Esophagus muscularis mucosa (tissue), 4 donors: ENCODE results near the gene ASAP2. TPM values are rescaled to one million over a fixed set of nuclear protein-coding genes. Genes with fewer than 3 reads are reported as not detected.

Experiments
- DNase-seq: peaks from one replicate; pipeline ENCODE4 v3.0.0-alpha.2; 2017; ENCODE audit errors: extremely low spot score
- H3K27ac ChIP-seq, 4 donors: fragments of 200-600 bp; sonication (generic); replicated peaks in 1 of 4; 1 replicate in 3 of 4; 2 replicates in 1 of 4; pipeline ENCODE4 v1.5.1; 2016 to 2019; ENCODE audit warnings: mild to moderate bottlenecking in 1 of 4
- H3K27me3 ChIP-seq, 4 donors: fragments of 200-600 bp; sonication (generic); one replicate each; pipeline versions ENCODE4 v1.5.1 to v1.6.0; 2016 to 2019
- H3K36me3 ChIP-seq, 4 donors: fragments of 200-600 bp; sonication (generic); one replicate each; pipeline ENCODE4 v1.5.1; 2016 to 2019
- H3K4me1 ChIP-seq, 4 donors: fragments of 200-600 bp; sonication (generic); one replicate each; pipeline ENCODE4 v1.5.1; 2016 to 2019
- H3K4me3 ChIP-seq, 4 donors: fragments of 200-600 bp; sonication (generic); 1 replicate in 2 of 4; 2 replicates in 2 of 4; pipeline ENCODE4 v1.5.1; 2016 to 2019; ENCODE audit warnings: mild to moderate bottlenecking in 4 of 4, moderate library complexity in 1 of 4
- H3K9me3 ChIP-seq, 4 donors: fragments of 200-600 bp; sonication (generic); 1 replicate in 3 of 4; 2 replicates in 1 of 4; pipeline ENCODE4 v1.5.1; 2016 to 2019
- CTCF ChIP-seq, 3 experiments: fragments of 200-600 bp in 2 of 3; fragments of 450-650 bp in 1 of 3; sonication (generic) in 2 of 3; IDR thresholded peaks; one replicate each; pipeline ENCODE4 v1.5.1; 2017 to 2019; ENCODE audit warnings: antibody characterized with exemption in 3 of 3, mild to moderate bottlenecking in 2 of 3, moderate library complexity in 1 of 3
- EP300 ChIP-seq: sonication (generic); formaldehyde crosslinking; IDR thresholded peaks from one replicate; pipeline ENCODE4 v1.6.1; 2017; ENCODE audit warnings: antibody characterized with exemption
- POLR2A ChIP-seq: fragments of 450-650 bp; IDR thresholded peaks from one replicate; pipeline ENCODE4 v1.6.1; 2017; ENCODE audit warnings: antibody characterized with exemption, moderate library complexity, mild to moderate bottlenecking, low read depth
- POLR2AphosphoS5 ChIP-seq, 2 donors: sonication (generic); formaldehyde crosslinking; IDR thresholded peaks; one replicate each; pipeline ENCODE4 v1.6.1; 2017; ENCODE audit warnings: antibody characterized with exemption in 2 of 2
- WGBS: methylation state at CpG from one replicate; pipeline ENCODE4 v1.1.5; 2018; 5-methylcytosine and 5-hydroxymethylcytosine counted together
- intact Hi-C: fragments of 100-400 bp; cut with DNase I; formaldehyde crosslinking; loops from one replicate; pipeline ENCODE4 v1.15.1; 2023
- total RNA-seq, 4 donors: library from RNA; depleted of rRNA; stranded (reverse); fragments of >200 nt; gene quantifications; one replicate each; pipeline versions ENCODE4 v1.1.0 to v1.2.1, GENCODE V29; 2016

ASAP2 gene
- total RNA-seq, 4 donors from 2014 or later: 18.7 to 24.0 (median 21.3) TPM

GRCh38 chr2:9297807-9298206, 91.2 kb downstream of the ASAP2 start:
- no peak for DNase-seq
- Histone ChIP-seq H3K27ac (peak overlapping the region; percentile 39 to 69 (median 52)), H3K9me3 (no peaks in the 10 kb centered on the region), H3K4me3 (no peak overlapping the region), H3K27me3 (no peaks in the 10 kb centered on the region), H3K36me3 (no peaks in the 10 kb centered on the region), H3K4me1 (peaks cover 31 to 65% (median 51%) of the 10 kb centered on the region in 4 donors)
- intact Hi-C loops: no loop called here
- 73% methylated on average over 7 of the region's 7 CpGs for WGBS
- TF ChIP-seq POLR2A (no peak), POLR2AphosphoS5 (IDR thresholded peaks at IDR 0.05) (no peak), EP300 (no peak), CTCF (IDR thresholded peaks at IDR 0.05) (no peak)

- Histone ChIP-seq H3K4me3 (no peak overlapping the region), H3K9me3 (no peaks in the 10 kb centered on the region), H3K36me3 (no peaks in the 10 kb centered on the region), H3K27me3 (no peaks in the 10 kb centered on the region), H3K27ac (peak overlapping the region; percentile 39 to 69 (median 52)), H3K4me1 (peaks cover 28 to 68% (median 52%) of the 10 kb centered on the region in 4 donors)
- TF ChIP-seq EP300 (no peak), CTCF (IDR thresholded peaks at IDR 0.05) (no peak), POLR2AphosphoS5 (IDR thresholded peaks at IDR 0.05) (no peak), POLR2A (no peak)
- 87% methylated on average over 6 of the region's 7 CpGs for WGBS
- intact Hi-C loops: no loop called here
- DNase-seq: no peak
Measured at GRCh38 chr2:9298583-9298982, 92.0 kb downstream of the ASAP2 start.

GRCh38 chr2:9299161-9300100, 92.8 kb downstream of the ASAP2 start:
- DNase-seq: no peak
- WGBS: 80% methylated on average over 17 of the region's 17 CpGs
- Histone ChIP-seq H3K4me3 (no peak overlapping the region), H3K4me1 (peaks cover 28 to 72% (median 52%) of the 10 kb centered on the region in 4 donors), H3K27me3 (no peaks in the 10 kb centered on the region), H3K9me3 (no peaks in the 10 kb centered on the region), H3K27ac (peak overlapping the region in 2 of 4 donors; percentile 3 to 16), H3K36me3 (no peaks in the 10 kb centered on the region)
- intact Hi-C loops: no loop called here
- TF ChIP-seq EP300: no peak
- no peak for TF ChIP-seq POLR2AphosphoS5 (IDR thresholded peaks at IDR 0.05)
- TF ChIP-seq CTCF (IDR thresholded peaks at IDR 0.05): no peak
- no peak for TF ChIP-seq POLR2A

GRCh38 chr2:9300214-9300613, 93.6 kb downstream of the ASAP2 start:
- WGBS: 79% methylated on average over 3 of the region's 3 CpGs
- Histone ChIP-seq H3K27ac (no peak overlapping the region), H3K27me3 (no peaks in the 10 kb centered on the region), H3K4me3 (no peak overlapping the region), H3K4me1 (peaks cover 28 to 72% (median 51%) of the 10 kb centered on the region in 4 donors), H3K36me3 (no peaks in the 10 kb centered on the region), H3K9me3 (no peaks in the 10 kb centered on the region)
- intact Hi-C loops: no loop called here
- TF ChIP-seq POLR2A (no peak), POLR2AphosphoS5 (IDR thresholded peaks at IDR 0.05) (no peak), CTCF (IDR thresholded peaks at IDR 0.05) (no peak), EP300 (no peak)
- no peak for DNase-seq
